Adrenal gland (tissue), 5 donors: ENCODE measurements around the gene SHISA2.

Experiments
- POLR2A ChIP-seq, 2 donors: fragments of 450-650 bp; IDR thresholded peaks; one replicate each; pipeline ENCODE4 v1.6.1; 2017; ENCODE audit warnings: antibody characterized with exemption in 2 of 2, mild to moderate bottlenecking in 2 of 2, moderate library complexity in 1 of 2
- TF ChIP-seq, protein P1 (sequence below), 6 experiments: fragments of 450-650 bp in 4 of 6; fragments of 200-600 bp in 2 of 6; sonication (generic) in 1 of 6; IDR thresholded peaks; 1 replicate in 5 of 6; 2 replicates in 1 of 6; pipeline versions ENCODE4 v1.5.1 to v1.8.0; 2016 to 2021; ENCODE audit warnings: antibody characterized with exemption in 6 of 6, mild to moderate bottlenecking in 2 of 6, moderate library complexity in 1 of 6
- donor health status: DM: no; HTN: no; CAD: no.

DNA sequence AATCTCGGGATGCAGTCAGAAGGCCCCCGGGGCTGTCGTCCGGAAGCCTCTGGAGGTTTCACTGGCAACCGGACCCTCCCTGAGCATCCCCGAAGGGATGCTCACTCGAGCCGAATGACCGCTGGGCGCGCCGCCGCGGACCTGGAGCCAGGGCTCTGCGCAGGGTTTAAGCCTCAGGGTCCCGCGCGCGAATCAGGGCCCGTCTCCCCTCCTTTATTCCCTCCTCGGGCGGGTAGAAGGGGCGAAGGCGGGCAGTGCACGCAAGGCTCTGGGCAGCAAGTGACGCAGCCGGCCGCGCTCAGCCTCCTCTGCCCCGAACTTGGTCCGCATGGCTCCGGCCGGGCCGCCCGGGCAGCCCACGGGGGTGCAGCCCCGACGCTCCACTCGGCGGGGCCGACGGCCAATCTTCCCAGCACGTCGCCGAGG lies 572 bp downstream of the SHISA2 start:
- TF ChIP-seq, protein P1, sequence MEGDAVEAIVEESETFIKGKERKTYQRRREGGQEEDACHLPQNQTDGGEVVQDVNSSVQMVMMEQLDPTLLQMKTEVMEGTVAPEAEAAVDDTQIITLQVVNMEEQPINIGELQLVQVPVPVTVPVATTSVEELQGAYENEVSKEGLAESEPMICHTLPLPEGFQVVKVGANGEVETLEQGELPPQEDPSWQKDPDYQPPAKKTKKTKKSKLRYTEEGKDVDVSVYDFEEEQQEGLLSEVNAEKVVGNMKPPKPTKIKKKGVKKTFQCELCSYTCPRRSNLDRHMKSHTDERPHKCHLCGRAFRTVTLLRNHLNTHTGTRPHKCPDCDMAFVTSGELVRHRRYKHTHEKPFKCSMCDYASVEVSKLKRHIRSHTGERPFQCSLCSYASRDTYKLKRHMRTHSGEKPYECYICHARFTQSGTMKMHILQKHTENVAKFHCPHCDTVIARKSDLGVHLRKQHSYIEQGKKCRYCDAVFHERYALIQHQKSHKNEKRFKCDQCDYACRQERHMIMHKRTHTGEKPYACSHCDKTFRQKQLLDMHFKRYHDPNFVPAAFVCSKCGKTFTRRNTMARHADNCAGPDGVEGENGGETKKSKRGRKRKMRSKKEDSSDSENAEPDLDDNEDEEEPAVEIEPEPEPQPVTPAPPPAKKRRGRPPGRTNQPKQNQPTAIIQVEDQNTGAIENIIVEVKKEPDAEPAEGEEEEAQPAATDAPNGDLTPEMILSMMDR (IDR thresholded peaks at IDR 0.05), result no peak
- TF ChIP-seq POLR2A (IDR thresholded peaks at IDR 0.05), result no peak
